HG02678 (cell line): ENCODE measurements around the gene GLO1.

Experiments
- ATAC-seq: cut with Tn5 transposase; IDR thresholded peaks from one replicate; pipeline ENCODE4 v1.9.1; 2021; ENCODE audit warnings: mild to moderate bottlenecking, moderate library complexity; ENCODE audit not compliant: unreplicated experiment

Gene GLO1

GRCh38 chr6:38631186-38631783 is 71.7 kb downstream of the GLO1 start:
- ATAC-seq: no peak
